PFSK-1 (cell line): ENCODE data around the gene CTRB1.

Source experiments
- POLR2AphosphoS5 ChIP-seq: IDR thresholded peaks from 2 replicates; pipeline ENCODE4 v1.6.1; 2012; ENCODE audit warnings: low read depth, mild to moderate bottlenecking, control low read depth, low read length, moderate library complexity
- SIN3A ChIP-seq: IDR thresholded peaks from 2 replicates; pipeline ENCODE4 v1.6.1; 2012; ENCODE audit warnings: mild to moderate bottlenecking, low read length, moderate library complexity, borderline replicate concordance; ENCODE audit not compliant: insufficient read depth
- TAF1 ChIP-seq: IDR thresholded peaks from 2 replicates; pipeline ENCODE4 v1.6.1; 2012; ENCODE audit warnings: low read length, control low read depth, borderline replicate concordance; ENCODE audit not compliant: insufficient read depth
- TF ChIP-seq, protein P1 (sequence below), 2 experiments: IDR thresholded peaks; 2 replicates each; pipeline versions ENCODE4 v1.6.1 to v1.8.0; 2011 to 2012; ENCODE audit warnings: low read depth in 2 of 2, low read length in 2 of 2, control low read depth in 1 of 2, inconsistent platforms in 1 of 2, mild to moderate bottlenecking in 1 of 2, moderate library complexity in 1 of 2; ENCODE audit not compliant: insufficient read depth in 1 of 2

DNA sequence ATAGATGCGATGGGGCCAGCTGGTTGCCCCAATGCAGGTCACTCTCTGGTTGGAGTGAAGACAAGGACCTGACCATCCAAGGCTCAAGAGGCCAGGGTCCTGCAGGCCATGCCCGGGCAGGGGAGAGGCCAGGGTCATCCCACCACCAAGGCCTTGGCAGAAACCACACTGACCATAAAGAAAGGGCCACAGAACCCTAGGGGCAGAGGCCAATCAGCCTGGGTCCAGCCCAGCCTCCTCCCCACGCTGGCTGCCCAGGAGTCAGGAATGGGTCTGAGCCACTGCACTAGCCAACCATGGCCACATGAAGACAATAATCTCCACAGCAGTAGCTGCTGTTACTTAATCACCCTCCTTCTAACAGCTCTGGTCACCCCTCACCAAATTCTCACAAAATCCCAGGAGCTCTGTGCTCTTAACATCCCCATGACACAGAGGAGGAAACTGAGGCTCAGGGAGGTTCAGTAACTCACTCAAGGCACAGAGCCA is 42.8 kb downstream of the CTRB1 start:
- no peak for TF ChIP-seq SIN3A
- no peak for TF ChIP-seq POLR2AphosphoS5
- no peak for TF ChIP-seq TAF1
- TF ChIP-seq, protein P1, sequence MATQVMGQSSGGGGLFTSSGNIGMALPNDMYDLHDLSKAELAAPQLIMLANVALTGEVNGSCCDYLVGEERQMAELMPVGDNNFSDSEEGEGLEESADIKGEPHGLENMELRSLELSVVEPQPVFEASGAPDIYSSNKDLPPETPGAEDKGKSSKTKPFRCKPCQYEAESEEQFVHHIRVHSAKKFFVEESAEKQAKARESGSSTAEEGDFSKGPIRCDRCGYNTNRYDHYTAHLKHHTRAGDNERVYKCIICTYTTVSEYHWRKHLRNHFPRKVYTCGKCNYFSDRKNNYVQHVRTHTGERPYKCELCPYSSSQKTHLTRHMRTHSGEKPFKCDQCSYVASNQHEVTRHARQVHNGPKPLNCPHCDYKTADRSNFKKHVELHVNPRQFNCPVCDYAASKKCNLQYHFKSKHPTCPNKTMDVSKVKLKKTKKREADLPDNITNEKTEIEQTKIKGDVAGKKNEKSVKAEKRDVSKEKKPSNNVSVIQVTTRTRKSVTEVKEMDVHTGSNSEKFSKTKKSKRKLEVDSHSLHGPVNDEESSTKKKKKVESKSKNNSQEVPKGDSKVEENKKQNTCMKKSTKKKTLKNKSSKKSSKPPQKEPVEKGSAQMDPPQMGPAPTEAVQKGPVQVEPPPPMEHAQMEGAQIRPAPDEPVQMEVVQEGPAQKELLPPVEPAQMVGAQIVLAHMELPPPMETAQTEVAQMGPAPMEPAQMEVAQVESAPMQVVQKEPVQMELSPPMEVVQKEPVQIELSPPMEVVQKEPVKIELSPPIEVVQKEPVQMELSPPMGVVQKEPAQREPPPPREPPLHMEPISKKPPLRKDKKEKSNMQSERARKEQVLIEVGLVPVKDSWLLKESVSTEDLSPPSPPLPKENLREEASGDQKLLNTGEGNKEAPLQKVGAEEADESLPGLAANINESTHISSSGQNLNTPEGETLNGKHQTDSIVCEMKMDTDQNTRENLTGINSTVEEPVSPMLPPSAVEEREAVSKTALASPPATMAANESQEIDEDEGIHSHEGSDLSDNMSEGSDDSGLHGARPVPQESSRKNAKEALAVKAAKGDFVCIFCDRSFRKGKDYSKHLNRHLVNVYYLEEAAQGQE (IDR thresholded peaks at IDR 0.05; ENCODE audit: insufficient read depth in 1 of 2, low read depth in 2 of 2, low read length in 2 of 2): no peak
